NCI-H2171 treated with DMSO at 0.1 percent for 48 hours (cell line): ENCODE measurements around the gene DNAJB12.
A peak's percentile ranks its signal among the peaks of the same experiment; 100 is the strongest.
"Not testable (repeated sequence)": the region's sequence is repeated elsewhere in the genome, so short reads cannot be mapped to it uniquely, and the experiment has no call there.

ENCODE experiments used
- DNase-seq: peaks from one replicate; lab custom pipeline; 2025; lab: John Stamatoyannopoulos, UW

Gene DNAJB12

GRCh38 chr10:72353028-72353964 lies 1.4 kb downstream of the DNAJB12 start:
- peak; percentile 49 for DNase-seq

GRCh38 chr10:72351479-72351878 lies 3.2 kb downstream of the DNAJB12 start:
- DNase-seq = no peak

- no peak for DNase-seq
Measured at GRCh38 chr10:72349438-72349837, 5.3 kb downstream of the DNAJB12 start.

- no peak for DNase-seq
Measured at GRCh38 chr10:72348282-72348681, 6.4 kb downstream of the DNAJB12 start.

DNA sequence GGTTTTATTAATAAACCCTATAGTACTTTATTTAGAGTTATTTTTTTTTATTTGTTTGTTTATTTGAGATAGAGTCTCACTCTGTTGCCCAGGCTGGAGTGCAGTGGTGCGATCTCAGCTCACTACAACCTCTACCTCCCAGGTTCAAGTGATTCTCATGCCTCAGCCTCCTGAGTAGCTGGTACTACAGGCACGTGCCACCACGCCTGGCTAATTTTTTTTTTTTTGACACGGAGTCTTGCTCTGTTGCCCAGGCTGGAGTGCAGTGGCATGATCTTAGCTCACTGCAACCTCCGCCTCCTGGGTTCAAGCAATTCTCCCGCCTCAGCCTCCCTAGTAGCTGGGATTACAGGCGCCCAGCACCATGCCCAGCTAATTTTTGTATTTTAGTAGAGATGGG lies 8.6 kb downstream of the DNAJB12 start:
- not testable (repeated sequence) for DNase-seq

DNA sequence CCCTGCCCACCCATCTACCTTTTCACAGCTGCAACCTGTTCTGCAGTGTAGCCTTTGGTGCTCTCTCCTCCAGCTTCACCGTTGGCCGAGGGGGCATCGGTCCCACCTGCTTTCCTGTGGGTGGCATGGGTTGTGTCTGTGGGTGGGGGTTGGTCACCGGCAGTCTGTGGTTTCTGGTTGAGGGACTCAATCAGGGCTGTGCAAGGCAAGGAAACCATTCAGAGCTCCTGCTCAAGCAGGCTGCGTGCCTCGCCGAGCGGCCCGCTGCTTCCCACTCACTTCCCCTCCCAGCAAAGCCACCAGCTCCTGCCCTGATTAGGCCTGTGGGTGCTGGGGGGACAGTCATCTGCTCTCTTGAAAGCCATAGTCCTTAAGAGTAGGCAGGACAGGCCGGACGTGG lies 9.8 kb downstream of the DNAJB12 start:
- DNase-seq = no peak

- DNase-seq = no peak
Measured at GRCh38 chr10:72342911-72343310, 11.8 kb downstream of the DNAJB12 start.

DNA sequence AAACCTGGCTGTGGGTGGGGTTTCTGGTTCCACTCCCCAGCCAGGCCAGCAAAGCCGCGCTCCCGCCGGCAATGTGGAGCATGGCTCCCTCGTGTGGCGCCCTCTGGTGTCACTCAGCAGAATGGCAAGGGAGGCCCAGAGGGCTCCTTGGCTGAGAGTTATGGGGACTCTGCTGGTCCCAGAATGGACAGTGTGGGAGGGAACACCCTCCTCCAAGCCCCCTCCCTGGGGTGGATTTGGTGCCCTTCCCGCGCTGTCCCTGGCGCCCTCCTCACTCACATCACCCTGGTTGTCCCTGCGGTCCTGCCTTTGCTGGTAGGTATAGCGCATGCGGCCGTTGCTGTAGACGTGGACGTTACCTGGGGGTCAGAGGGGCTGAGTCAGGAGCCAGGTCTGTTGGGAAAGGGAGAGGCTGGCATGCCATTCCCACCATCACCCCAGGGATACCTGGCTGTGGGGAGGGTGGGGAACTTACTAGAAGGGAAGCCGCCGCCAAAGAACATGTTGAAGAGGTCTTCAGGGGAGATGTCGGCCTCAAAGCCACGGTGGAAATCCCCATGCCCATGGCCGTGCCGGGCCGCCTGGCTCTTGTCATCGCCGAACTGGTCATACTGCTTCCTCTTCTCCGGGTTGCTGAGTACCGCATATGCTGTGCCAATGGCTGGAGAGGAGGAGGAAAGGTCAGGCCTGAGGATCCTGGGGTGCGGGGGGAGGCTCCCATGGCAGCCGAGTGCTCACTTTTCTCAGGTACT lies 14.0 kb downstream of the DNAJB12 start:
- no peak for DNase-seq

DNA sequence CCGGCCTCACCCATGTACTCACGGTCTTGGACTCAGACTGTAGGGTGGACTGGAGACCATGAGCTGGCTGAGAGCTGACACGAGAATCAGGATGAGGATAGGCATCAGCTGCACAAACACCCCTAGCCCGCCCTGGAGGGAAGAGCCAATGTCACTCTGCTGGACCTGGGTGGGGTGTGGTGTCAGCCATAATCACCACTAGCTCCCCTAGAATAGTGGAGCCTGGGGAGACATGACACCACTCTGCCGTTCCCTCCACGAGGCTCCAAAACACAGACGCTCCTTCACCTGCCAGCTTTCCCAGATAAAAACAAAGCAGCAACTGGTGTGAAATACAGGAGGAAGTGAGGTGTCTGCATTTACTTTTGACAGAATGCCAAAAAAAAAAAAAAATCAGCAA lies 16.5 kb downstream of the DNAJB12 start:
- no peak for DNase-seq

GRCh38 chr10:72337722-72338121 lies 17.0 kb downstream of the DNAJB12 start:
- DNase-seq = no peak

- DNase-seq = peak; percentile 50
Measured at GRCh38 chr10:72337039-72337629, 17.6 kb downstream of the DNAJB12 start.

- no peak for DNase-seq
Measured at GRCh38 chr10:72336259-72337038, 18.3 kb downstream of the DNAJB12 start.

DNA sequence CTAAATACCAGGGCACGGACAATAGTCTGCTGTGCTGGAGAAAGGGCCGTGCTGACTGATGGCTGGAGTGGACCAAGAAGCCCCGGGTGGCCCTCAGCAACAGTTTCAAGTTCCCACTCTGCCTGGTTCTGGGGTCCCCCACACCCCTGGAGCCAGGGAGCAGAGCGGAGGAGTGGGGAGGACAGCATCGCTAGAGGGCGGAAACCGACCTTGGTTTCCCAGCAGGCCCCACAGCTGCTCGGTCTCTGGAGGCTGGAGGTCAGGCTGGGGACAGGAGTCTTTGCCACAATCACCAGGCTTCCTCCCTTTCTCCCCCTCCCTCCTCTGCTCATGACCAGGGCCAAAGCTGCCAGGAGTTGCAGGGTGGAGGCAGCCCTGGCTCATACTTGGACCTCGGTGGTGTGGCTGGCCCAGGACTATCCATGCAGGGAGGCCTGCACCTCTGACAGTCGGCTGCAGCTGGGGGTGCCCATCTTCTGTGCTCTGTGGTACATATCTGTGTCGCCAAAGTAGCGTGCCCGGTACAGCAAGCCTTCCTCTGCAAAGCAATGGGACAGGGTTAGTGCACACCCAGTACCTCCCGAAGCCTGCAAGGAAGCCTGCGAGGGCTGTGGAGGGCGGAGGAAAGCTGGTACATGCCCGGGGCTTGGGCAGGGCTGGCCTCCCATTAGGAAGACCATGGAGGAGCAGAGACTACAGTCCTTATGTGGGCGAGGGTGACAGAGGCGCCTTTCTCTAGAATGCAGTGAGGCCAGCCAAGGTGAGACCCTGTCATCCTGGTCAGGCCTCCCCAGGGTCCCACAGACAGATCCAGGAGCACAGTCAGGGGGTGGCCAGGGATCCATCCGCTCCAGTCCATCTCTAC lies 19.1 kb downstream of the DNAJB12 start:
- DNase-seq = no peak

GRCh38 chr10:72334825-72335393 lies 19.8 kb downstream of the DNAJB12 start:
- DNase-seq = peak; percentile 17

- DNase-seq = peak; percentile 80
Measured at GRCh38 chr10:72334196-72334824, 20.4 kb downstream of the DNAJB12 start.

- no peak for DNase-seq
Measured at GRCh38 chr10:72333112-72334015, 21.4 kb downstream of the DNAJB12 start.

DNA sequence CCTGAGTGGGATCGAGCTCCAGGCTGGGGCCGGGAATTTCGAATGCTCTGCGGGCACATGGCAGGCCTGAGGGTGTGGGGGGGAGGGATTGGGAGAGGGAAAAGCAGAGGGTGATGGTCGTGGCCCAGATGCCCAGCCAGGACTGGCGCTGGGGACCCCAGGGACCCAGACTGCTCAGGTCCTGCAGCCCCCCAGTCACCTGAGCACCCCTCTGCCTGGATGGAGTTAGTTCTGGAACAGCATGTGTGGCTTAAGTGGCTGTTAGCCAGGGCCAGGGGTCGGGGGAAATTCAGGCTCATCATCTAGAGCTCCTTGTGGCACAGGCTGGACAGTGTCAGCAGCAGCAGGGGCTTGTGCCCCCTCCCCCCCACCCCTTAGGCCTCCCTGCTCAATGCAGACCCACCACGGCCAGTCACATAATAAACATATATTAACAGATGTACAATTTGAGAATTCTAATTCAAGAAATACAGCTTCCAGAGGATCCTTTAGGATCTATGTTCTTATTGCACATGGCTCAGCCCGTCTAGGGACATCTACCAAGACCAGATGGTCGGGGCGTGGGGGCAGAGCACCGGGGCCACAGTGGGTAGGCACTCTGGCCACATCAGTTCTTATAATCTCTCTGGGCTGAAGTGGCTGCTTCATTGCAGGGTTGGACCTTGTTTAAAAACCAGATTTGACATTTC lies 22.2 kb downstream of the DNAJB12 start:
- DNase-seq = no peak
